Activated CD4-positive, alpha-beta memory T cell treated with anti-CD3 and anti-CD28 coated beads, Interleukin-2, amount 10 ng/mL, durations not matched to agents 7 days and 5 days (primary cell): ENCODE results near the gene UNKL. TPM values are rescaled to one million over a fixed set of nuclear protein-coding genes. Genes with fewer than 3 reads are reported as not detected.
"Not testable (repeated sequence)": the region's sequence is repeated elsewhere in the genome, so short reads cannot be mapped to it uniquely, and the experiment has no call there.

Experiments
- CTCF ChIA-PET: fragments of 350-600 bp; sonication (Branson Sonifier 250); formaldehyde crosslinking; loops from one replicate; lab custom pipeline; 2021; ENCODE audit warnings: antibody characterized with exemption, inconsistent platforms; lab: Charles Lee
- POLR2A ChIA-PET: fragments of 350-600 bp; sonication (Branson Sonifier 250); formaldehyde crosslinking; loops from one replicate; lab custom pipeline; 2021; ENCODE audit warnings: antibody characterized with exemption; lab: Charles Lee
- DNase-seq: peaks from one replicate; pipeline ENCODE4 v3.0.0-alpha.2; 2020
- H3K27ac Mint-ChIP-seq: one replicate; pipeline ENCODE4 v1.8.0; 2021; ENCODE audit warnings: mild to moderate bottlenecking, mixed read lengths
- H3K27me3 Mint-ChIP-seq: one replicate; pipeline ENCODE4 v1.8.0; 2021; ENCODE audit warnings: mixed read lengths
- H3K36me3 Mint-ChIP-seq: one replicate; pipeline ENCODE4 v1.8.0; 2021; ENCODE audit warnings: low read depth, mixed read lengths
- H3K4me1 Mint-ChIP-seq: one replicate; pipeline ENCODE4 v1.8.0; 2021; ENCODE audit warnings: mixed read lengths
- H3K4me3 Mint-ChIP-seq: one replicate; pipeline ENCODE4 v1.8.0; 2021; ENCODE audit warnings: mild to moderate bottlenecking, mixed read lengths
- H3K9me3 Mint-ChIP-seq: one replicate; pipeline ENCODE4 v1.8.0; 2021; ENCODE audit warnings: mixed read lengths
- total RNA-seq, 2 experiments: library from RNA; stranded (reverse); gene quantifications; one replicate each; pipeline ENCODE4 v1.2.3, GENCODE V29; 2021

UNKL gene
- total RNA-seq, 2 experiments from 2014 or later, result 40.0 to 43.7 TPM

- no peak for DNase-seq
- CTCF ChIA-PET, result interaction anchor here (0.9 kb wide), 1 partner anchor 12 kb away, joined by 4 read pairs; no protein-coding TSS in a partner anchor
- no peaks in the 10 kb centered on the region for H3K9me3 Mint-ChIP-seq
- H3K4me3 Mint-ChIP-seq, result peak overlapping the region; percentile 35
- H3K27me3 Mint-ChIP-seq, result peaks cover 29% of the 10 kb centered on the region
- POLR2A ChIA-PET, result interaction anchor here (1.2 to 2.8 kb wide), 2 partner anchors 12 to 20 kb away, joined by 3 to 13 read pairs; partner anchors contain the start of gene UBE2I
- H3K4me1 Mint-ChIP-seq, result peaks cover 17% of the 10 kb centered on the region
- no peak overlapping the region for H3K27ac Mint-ChIP-seq
- H3K36me3 Mint-ChIP-seq, result peaks cover 3% of the 10 kb centered on the region
These were observed 83.4 kb downstream of the UNKL start for GRCh38 chr16:1330931-1331711.

- H3K36me3 Mint-ChIP-seq, result peaks cover 3% of the 10 kb centered on the region
- CTCF ChIA-PET, result interaction anchor here (0.7 to 0.9 kb wide), 2 partner anchors 12 to 88 kb away, joined by 4 read pairs; no protein-coding TSS in a partner anchor
- H3K27ac Mint-ChIP-seq, result no peak overlapping the region
- no peak overlapping the region for H3K4me3 Mint-ChIP-seq
- no peak for DNase-seq
- POLR2A ChIA-PET, result interaction anchor here (2.8 kb wide), 1 partner anchor 20 kb away, joined by 13 read pairs; the partner anchor contains the start of gene UBE2I
- peaks cover 24% of the 10 kb centered on the region for H3K27me3 Mint-ChIP-seq
- no peaks in the 10 kb centered on the region for H3K9me3 Mint-ChIP-seq
- peaks cover 17% of the 10 kb centered on the region for H3K4me1 Mint-ChIP-seq
These were observed 84.1 kb downstream of the UNKL start for GRCh38 chr16:1330260-1330914.

GRCh38 chr16:1328961-1329360 is 85.5 kb downstream of the UNKL start:
- DNase-seq, H3K27ac Mint-ChIP-seq, CTCF ChIA-PET, H3K9me3 Mint-ChIP-seq, H3K4me3 Mint-ChIP-seq, H3K36me3 Mint-ChIP-seq: not testable (repeated sequence)
- POLR2A ChIA-PET, result interaction anchor here (2.8 kb wide), 1 partner anchor 18 kb away, joined by 13 read pairs; the partner anchor contains the start of gene UBE2I
- Mint-ChIP-seq H3K4me1 (peaks cover 17% of the 10 kb centered on the region), H3K27me3 (peaks cover 14% of the 10 kb centered on the region)

GRCh38 chr16:1328136-1328535 is 86.4 kb downstream of the UNKL start:
- DNase-seq, H3K9me3 Mint-ChIP-seq, CTCF ChIA-PET, POLR2A ChIA-PET, H3K27ac Mint-ChIP-seq, H3K4me3 Mint-ChIP-seq: not testable (repeated sequence)
- Mint-ChIP-seq H3K36me3 (peaks cover 13% of the 10 kb centered on the region), H3K4me1 (peaks cover 17% of the 10 kb centered on the region), H3K27me3 (peaks cover 14% of the 10 kb centered on the region)

- ChIA-PET POLR2A (no interaction called here), CTCF (no interaction called here)
- Mint-ChIP-seq H3K4me1 (peaks cover 14% of the 10 kb centered on the region), H3K9me3 (no peaks in the 10 kb centered on the region), H3K4me3 (no peak overlapping the region), H3K27me3 (peaks cover 11% of the 10 kb centered on the region), H3K27ac (no peak overlapping the region), H3K36me3 (peaks cover 13% of the 10 kb centered on the region)
- DNase-seq, result no peak
These were observed 86.9 kb downstream of the UNKL start for GRCh38 chr16:1327619-1327947.

GRCh38 chr16:1326946-1327618 is 87.4 kb downstream of the UNKL start:
- ChIA-PET POLR2A (interaction anchor here (0.7 to 1.0 kb wide), 2 partner anchors 10 to 18 kb away, joined by 3 to 4 read pairs; partner anchors contain the start of gene UBE2I), CTCF (interaction anchor here (0.5 kb wide), 1 partner anchor 520 kb away, joined by 3 read pairs; no protein-coding TSS in a partner anchor)
- Mint-ChIP-seq H3K4me1 (peaks cover 9% of the 10 kb centered on the region), H3K9me3 (no peaks in the 10 kb centered on the region), H3K36me3 (peaks cover 13% of the 10 kb centered on the region), H3K4me3 (no peak overlapping the region), H3K27me3 (peaks cover 6% of the 10 kb centered on the region), H3K27ac (no peak overlapping the region)
- no peak for DNase-seq

GRCh38 chr16:1326391-1326790 is 88.1 kb downstream of the UNKL start:
- ChIA-PET CTCF (no interaction called here), POLR2A (interaction anchor here (0.7 to 1.0 kb wide), 2 partner anchors 9 to 17 kb away, joined by 3 to 4 read pairs; partner anchors contain the start of gene UBE2I)
- Mint-ChIP-seq H3K27me3 (peaks cover 2% of the 10 kb centered on the region), H3K27ac (no peak overlapping the region), H3K4me3 (no peak overlapping the region), H3K4me1 (peaks cover 3% of the 10 kb centered on the region), H3K9me3 (no peaks in the 10 kb centered on the region), H3K36me3 (peaks cover 13% of the 10 kb centered on the region)
- DNase-seq, result no peak

- CTCF ChIA-PET, result no interaction called here
- H3K4me3 Mint-ChIP-seq, result no peak overlapping the region
- H3K9me3 Mint-ChIP-seq, result no peaks in the 10 kb centered on the region
- peaks cover 17% of the 10 kb centered on the region for H3K36me3 Mint-ChIP-seq
- no peaks in the 10 kb centered on the region for H3K27me3 Mint-ChIP-seq
- DNase-seq, result no peak
- POLR2A ChIA-PET, result interaction anchor here (0.7 to 1.0 kb wide), 2 partner anchors 8 to 17 kb away, joined by 3 to 4 read pairs; partner anchors contain the start of gene UBE2I
- H3K27ac Mint-ChIP-seq, result no peak overlapping the region
- no peaks in the 10 kb centered on the region for H3K4me1 Mint-ChIP-seq
These were observed 88.7 kb downstream of the UNKL start for GRCh38 chr16:1325673-1326371.

GRCh38 chr16:1325261-1325660 is 89.2 kb downstream of the UNKL start:
- Mint-ChIP-seq H3K4me3 (no peak overlapping the region), H3K27ac (no peak overlapping the region), H3K4me1 (no peaks in the 10 kb centered on the region), H3K9me3 (no peaks in the 10 kb centered on the region), H3K36me3 (peaks cover 20% of the 10 kb centered on the region), H3K27me3 (no peaks in the 10 kb centered on the region)
- POLR2A ChIA-PET, result no interaction called here
- CTCF ChIA-PET, result no interaction called here
- DNase-seq, result no peak

- DNase-seq, result no peak
- Mint-ChIP-seq H3K27ac (no peak overlapping the region), H3K36me3 (peaks cover 28% of the 10 kb centered on the region), H3K4me3 (no peak overlapping the region), H3K9me3 (no peaks in the 10 kb centered on the region), H3K27me3 (no peaks in the 10 kb centered on the region), H3K4me1 (no peaks in the 10 kb centered on the region)
- ChIA-PET CTCF (no interaction called here), POLR2A (interaction anchor here (0.7 to 1.8 kb wide), 2 partner anchors 13 to 15 kb away, joined by 3 to 6 read pairs; partner anchors contain the start of gene UBE2I)
These were observed 90.1 kb downstream of the UNKL start for GRCh38 chr16:1324286-1324826.

GRCh38 chr16:1323296-1324239 is 90.9 kb downstream of the UNKL start:
- no peak for DNase-seq
- Mint-ChIP-seq H3K27me3 (no peaks in the 10 kb centered on the region), H3K36me3 (peaks cover 34% of the 10 kb centered on the region), H3K9me3 (no peaks in the 10 kb centered on the region), H3K27ac (no peak overlapping the region), H3K4me1 (no peaks in the 10 kb centered on the region), H3K4me3 (no peak overlapping the region)
- ChIA-PET CTCF (no interaction called here), POLR2A (interaction anchor here (0.6 to 1.8 kb wide), 4 partner anchors 12 to 1582 kb away, joined by 3 to 6 read pairs (median 3); partner anchors contain the start of gene UBE2I)
